GM12865 (cell line): ENCODE data around the gene GNG2.

ENCODE experiments used
- DNase-seq: peaks from one replicate; pipeline ENCODE4 v3.0.0; 2010; ENCODE audit warnings: low read depth
- H3K4me3 ChIP-seq: 2 replicates; pipeline ENCODE4 v1.5.1; 2011; ENCODE audit warnings: mild to moderate bottlenecking, low read depth, low read length, control low read depth
- TF ChIP-seq, protein P1 (sequence below): IDR thresholded peaks from 2 replicates; pipeline ENCODE4 v1.5.1; 2011; ENCODE audit warnings: low read length, control low read depth, low read depth, inconsistent platforms; ENCODE audit not compliant: insufficient read depth; ENCODE audit errors: missing control alignments

Gene GNG2

DNA sequence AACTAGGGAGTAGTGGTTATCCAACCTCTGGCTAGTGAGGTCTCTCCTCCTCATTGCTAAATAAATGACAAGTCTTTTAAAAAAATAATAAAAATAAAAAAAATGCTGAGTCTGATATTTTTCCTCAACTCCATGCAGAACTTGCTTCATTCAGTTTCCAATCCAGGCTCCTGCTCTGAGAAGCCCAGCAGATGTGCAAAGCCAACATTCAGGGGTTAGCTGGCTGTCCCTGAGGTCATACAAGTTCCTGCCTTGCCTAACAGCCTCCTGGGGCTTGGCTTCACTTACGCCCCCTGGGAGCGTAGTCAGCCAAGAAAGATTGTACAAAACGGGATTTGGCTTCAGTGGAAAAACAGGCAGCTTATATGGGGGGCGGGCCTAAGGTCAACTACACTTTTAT is 152.2 kb downstream of the GNG2 start:
- no peak for DNase-seq
- H3K4me3 ChIP-seq = no peak overlapping the region
- TF ChIP-seq, protein P1, sequence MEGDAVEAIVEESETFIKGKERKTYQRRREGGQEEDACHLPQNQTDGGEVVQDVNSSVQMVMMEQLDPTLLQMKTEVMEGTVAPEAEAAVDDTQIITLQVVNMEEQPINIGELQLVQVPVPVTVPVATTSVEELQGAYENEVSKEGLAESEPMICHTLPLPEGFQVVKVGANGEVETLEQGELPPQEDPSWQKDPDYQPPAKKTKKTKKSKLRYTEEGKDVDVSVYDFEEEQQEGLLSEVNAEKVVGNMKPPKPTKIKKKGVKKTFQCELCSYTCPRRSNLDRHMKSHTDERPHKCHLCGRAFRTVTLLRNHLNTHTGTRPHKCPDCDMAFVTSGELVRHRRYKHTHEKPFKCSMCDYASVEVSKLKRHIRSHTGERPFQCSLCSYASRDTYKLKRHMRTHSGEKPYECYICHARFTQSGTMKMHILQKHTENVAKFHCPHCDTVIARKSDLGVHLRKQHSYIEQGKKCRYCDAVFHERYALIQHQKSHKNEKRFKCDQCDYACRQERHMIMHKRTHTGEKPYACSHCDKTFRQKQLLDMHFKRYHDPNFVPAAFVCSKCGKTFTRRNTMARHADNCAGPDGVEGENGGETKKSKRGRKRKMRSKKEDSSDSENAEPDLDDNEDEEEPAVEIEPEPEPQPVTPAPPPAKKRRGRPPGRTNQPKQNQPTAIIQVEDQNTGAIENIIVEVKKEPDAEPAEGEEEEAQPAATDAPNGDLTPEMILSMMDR = no peak

DNA sequence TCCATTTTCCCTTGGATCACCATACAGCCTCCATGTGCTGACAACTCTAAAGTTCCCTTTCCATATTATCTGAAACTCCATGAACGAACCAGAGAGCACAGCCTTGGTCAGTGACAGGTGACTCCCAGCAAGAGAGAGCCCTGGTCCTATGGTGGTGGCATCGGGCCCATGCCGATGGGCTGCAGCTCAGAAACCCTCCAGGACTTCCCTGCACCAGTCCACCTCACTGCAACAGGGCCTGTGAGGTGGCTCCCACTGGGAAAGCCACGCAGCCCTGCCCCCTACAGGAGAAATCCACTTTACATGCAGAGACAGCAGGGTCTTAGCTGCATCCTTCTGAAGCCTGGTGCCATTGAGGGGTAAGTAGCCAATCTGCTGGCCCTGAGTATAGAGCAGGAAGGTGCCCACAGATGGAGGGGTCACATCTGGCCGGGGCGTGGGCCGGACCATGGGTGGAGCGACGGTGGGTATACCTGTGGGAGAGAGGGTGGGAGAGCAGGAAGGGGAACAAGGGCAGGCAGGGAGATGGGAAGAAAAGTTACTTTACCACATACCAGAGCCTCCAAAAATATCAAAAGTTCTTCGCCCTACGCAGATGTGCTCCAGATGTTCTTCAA is 153.7 kb downstream of the GNG2 start:
- no peak overlapping the region for H3K4me3 ChIP-seq
- TF ChIP-seq, protein P1 = no peak
- DNase-seq = no peak

DNA sequence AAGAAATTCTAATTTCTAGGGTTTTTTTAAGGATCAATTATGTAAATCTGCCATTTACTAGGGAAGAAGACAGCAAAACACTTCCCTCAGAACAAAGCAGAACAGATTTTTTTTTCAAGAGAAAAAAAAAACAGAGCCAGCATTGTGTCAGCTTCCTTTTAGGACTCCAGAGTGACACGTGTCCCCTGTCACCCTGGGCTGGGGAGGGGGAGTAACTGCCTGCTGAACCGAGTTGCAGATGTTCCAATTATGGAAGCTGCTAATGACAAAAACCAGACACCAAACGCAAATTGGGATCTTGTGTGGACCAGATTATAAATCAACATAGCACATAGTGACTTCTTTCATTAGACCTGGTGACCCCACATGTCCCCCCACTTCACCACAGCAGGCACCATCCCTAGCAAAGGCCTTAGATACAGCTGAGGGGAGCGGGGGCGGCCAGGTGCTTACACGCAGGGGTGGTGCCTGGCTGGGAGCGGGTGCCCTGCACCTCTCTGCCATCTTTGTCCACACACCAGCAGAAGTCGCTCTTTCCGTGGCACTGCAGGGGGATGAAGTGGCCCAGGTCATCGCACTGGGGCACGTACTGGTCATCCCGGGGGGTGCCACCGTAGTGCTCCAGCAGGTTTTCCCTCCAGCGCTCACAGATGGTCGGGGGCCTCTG is 154.3 kb downstream of the GNG2 start:
- no peak overlapping the region for H3K4me3 ChIP-seq
- DNase-seq = no peak
- TF ChIP-seq, protein P1 = no peak

DNA sequence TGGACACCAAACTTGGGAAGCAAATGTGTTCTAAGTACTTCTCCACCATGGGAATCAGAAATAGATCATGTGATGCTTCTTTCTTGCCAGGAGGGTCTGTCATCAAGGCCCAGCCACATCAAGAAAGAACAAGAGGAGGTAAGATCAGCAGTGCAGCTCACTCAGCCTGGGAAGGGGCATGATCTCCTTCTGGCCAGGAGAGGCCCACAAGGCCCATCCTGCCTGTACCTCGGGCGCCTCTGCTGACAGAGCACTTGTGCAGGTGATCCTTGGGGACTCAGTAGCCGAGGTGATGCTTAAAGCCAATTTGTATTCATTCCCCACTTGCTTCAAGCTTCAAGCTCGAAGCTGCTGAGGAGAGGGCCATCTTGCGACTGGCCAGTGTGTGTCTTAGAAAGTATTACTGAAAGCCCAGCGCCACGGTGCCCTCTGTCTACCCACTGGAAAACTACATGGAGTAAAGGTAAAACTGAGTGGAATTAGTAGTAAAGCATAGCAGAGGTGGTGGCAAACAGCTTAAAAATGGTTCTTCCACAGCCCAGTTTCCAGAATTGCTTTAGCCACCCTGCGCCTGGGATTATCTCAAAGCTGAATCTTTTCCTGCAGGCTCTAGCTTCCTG is 155.1 kb downstream of the GNG2 start:
- DNase-seq = no peak
- TF ChIP-seq, protein P1 = no peak
- no peak overlapping the region for H3K4me3 ChIP-seq

DNA sequence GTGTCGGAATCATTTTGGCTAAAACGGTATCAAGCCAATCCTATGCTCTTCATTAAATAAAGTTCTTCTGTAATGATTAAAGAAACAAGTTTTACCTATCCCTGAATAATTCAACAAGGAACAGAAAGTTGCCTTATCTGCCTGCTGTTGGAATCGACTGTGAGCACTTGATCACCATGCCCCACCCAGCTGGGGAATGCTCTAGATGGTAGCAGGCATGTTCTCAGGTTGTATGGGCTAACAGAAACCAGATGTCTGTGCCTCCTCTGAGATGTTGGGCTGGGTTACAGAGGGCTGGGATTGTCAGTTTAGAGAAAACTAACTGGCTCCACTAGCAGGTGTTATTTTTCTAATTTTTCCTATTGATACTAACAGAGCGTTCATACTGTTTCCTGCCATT is 157.8 kb downstream of the GNG2 start:
- TF ChIP-seq, protein P1 = no peak
- H3K4me3 ChIP-seq = no peak overlapping the region
- DNase-seq = no peak

DNA sequence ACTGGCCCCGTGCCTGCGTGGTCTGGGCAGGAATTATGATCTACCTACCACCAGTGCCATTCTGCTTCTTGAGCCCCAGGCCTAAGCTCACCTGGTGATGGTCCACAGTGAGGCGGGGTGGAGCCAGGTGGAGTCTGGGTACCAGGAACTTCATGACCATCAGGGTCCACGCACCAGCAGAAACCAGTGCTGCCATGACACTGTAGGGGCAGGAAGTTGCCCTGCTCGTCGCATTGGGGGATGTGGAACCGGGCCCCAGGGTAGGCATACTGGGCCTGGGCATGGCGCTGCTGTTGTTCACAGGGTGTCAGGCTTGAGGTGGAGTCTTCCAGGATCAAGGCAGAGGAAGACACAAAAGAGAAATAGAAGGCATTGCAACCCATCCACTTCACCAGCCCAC is 158.6 kb downstream of the GNG2 start:
- TF ChIP-seq, protein P1 = no peak
- no peak for DNase-seq
- H3K4me3 ChIP-seq = no peak overlapping the region
